SK-N-SH treated with all-trans-retinoic acid at 6 μM for 48 hours (cell line): Measurements from ENCODE around the gene HHATL.

Experiments
- ATAC-seq: fragments of 200-7000 bp; cut with Tn5 transposase; 3 replicates; pipeline ENCODE4 v1.9.1; 2020; ENCODE audit warnings: mild to moderate bottlenecking, moderate library complexity
- ARNTL ChIP-seq: fragments of 450-650 bp; formaldehyde crosslinking; IDR thresholded peaks from 2 replicates; pipeline ENCODE4 v1.5.0; 2020; ENCODE audit warnings: low read depth, mild to moderate bottlenecking, moderate library complexity, borderline replicate concordance
- BACH2 ChIP-seq: fragments of 250-450 bp; sonication (Bioruptor Pico); IDR thresholded peaks from 2 replicates; pipeline ENCODE4 v1.9.0; 2021; ENCODE audit warnings: mild to moderate bottlenecking, borderline replicate concordance
- CSDC2 ChIP-seq: fragments of 250-450 bp; sonication (Bioruptor Pico); IDR thresholded peaks from 2 replicates; pipeline ENCODE4 v1.5.0; 2020; ENCODE audit warnings: mild to moderate bottlenecking, moderate library complexity
- CSRNP3 ChIP-seq: fragments of 250-450 bp; sonication (Bioruptor Pico); IDR thresholded peaks from 2 replicates; pipeline ENCODE4 v1.5.1; 2021; ENCODE audit warnings: mild to moderate bottlenecking, moderate library complexity
- ESRRG ChIP-seq: fragments of 250-450 bp; sonication (Bioruptor Pico); IDR thresholded peaks from 2 replicates; pipeline ENCODE4 v1.6.1; 2021; ENCODE audit warnings: mild to moderate bottlenecking
- GLIS3 ChIP-seq: fragments of 250-450 bp; sonication (Bioruptor Pico); IDR thresholded peaks from 2 replicates; pipeline ENCODE4 v1.5.0; 2020; ENCODE audit warnings: mild to moderate bottlenecking, moderate library complexity
- ISL1 ChIP-seq: fragments of 250-450 bp; sonication (Bioruptor Pico); IDR thresholded peaks from 2 replicates; pipeline ENCODE4 v2.1.2; 2022; ENCODE audit warnings: mild to moderate bottlenecking, moderate library complexity
- PATZ1 ChIP-seq: fragments of 250-450 bp; sonication (Bioruptor Pico); IDR thresholded peaks from 2 replicates; pipeline ENCODE4 v1.8.0; 2020; ENCODE audit warnings: mild to moderate bottlenecking, moderate library complexity, borderline replicate concordance
- POU6F1 ChIP-seq: fragments of 250-450 bp; sonication (Bioruptor Pico); IDR thresholded peaks from 2 replicates; pipeline ENCODE4 v1.8.0; 2021; ENCODE audit warnings: low read depth, mild to moderate bottlenecking, moderate library complexity, borderline replicate concordance
- RARB ChIP-seq: fragments of 250-450 bp; sonication (Bioruptor Pico); IDR thresholded peaks from 2 replicates; pipeline ENCODE4 v1.8.0; 2021; ENCODE audit warnings: mild to moderate bottlenecking, moderate library complexity
- SNAI2 ChIP-seq: fragments of 250-450 bp; sonication (Bioruptor Pico); IDR thresholded peaks from 2 replicates; pipeline ENCODE4 v1.5.0; 2020; ENCODE audit warnings: mild to moderate bottlenecking, moderate library complexity
- TOX ChIP-seq: fragments of 250-450 bp; sonication (Bioruptor Pico); IDR thresholded peaks from 2 replicates; pipeline ENCODE4 v1.8.0; 2021; ENCODE audit warnings: mild to moderate bottlenecking, moderate library complexity, borderline replicate concordance
- TSHZ2 ChIP-seq: fragments of 250-450 bp; sonication (Bioruptor Pico); IDR thresholded peaks from 2 replicates; pipeline ENCODE4 v1.5.0; 2020; ENCODE audit warnings: mild to moderate bottlenecking, moderate library complexity
- ZC3H10 ChIP-seq: fragments of 250-450 bp; sonication (Bioruptor Pico); IDR thresholded peaks from 2 replicates; pipeline ENCODE4 v1.5.1; 2021; ENCODE audit warnings: mild to moderate bottlenecking, moderate library complexity
- ZFP3 ChIP-seq: fragments of 250-450 bp; sonication (Bioruptor Pico); IDR thresholded peaks from 2 replicates; pipeline ENCODE4 v1.5.0; 2020; ENCODE audit warnings: mild to moderate bottlenecking, moderate library complexity
- ZFP30 ChIP-seq: fragments of 450-650 bp; formaldehyde crosslinking; IDR thresholded peaks from 2 replicates; pipeline ENCODE4 v1.5.0; 2022; ENCODE audit warnings: mild to moderate bottlenecking, moderate library complexity
- ZNF565 ChIP-seq: fragments of 450-650 bp; formaldehyde crosslinking; conservative IDR thresholded peaks from 2 replicates; pipeline ENCODE4 v1.5.0; 2020; ENCODE audit warnings: low read depth, mild to moderate bottlenecking, moderate library complexity
- ZNF8 ChIP-seq: fragments of 450-650 bp; formaldehyde crosslinking; IDR thresholded peaks from 2 replicates; pipeline ENCODE4 v1.5.0; 2020; ENCODE audit warnings: mild to moderate bottlenecking, moderate library complexity

HHATL gene

GRCh38 chr3:42698216-42698910 lies 4.2 kb downstream of the HHATL start:
- no peak for ATAC-seq
- no peak for TF ChIP-seq ZNF8 (CRISPR knock-in tag)
- TF ChIP-seq ESRRG (CRISPR knock-in tag): no peak

- no peak for ATAC-seq
Observed at GRCh38 chr3:42697289-42698051, 5.1 kb downstream of the HHATL start.

GRCh38 chr3:42696356-42697288 lies 6.0 kb downstream of the HHATL start:
- TF ChIP-seq ZNF565 (no peak), SNAI2 (CRISPR knock-in tag) (no peak), CSRNP3 (CRISPR knock-in tag) (no peak), BACH2 (CRISPR knock-in tag) (no peak), ISL1 (CRISPR knock-in tag) (no peak), ZFP30 (CRISPR knock-in tag) (no peak), PATZ1 (CRISPR knock-in tag) (no peak), RARB (CRISPR knock-in tag) (no peak)
- no peak for ATAC-seq

More at GRCh38 chr3:42697289-42698051, 5.1 kb downstream of the HHATL start:
- TF ChIP-seq CSDC2 (CRISPR knock-in tag) (no peak), ZNF565 (no peak), GLIS3 (CRISPR knock-in tag) (no peak), ARNTL (CRISPR knock-in tag) (no peak), ZFP3 (CRISPR knock-in tag) (no peak), TSHZ2 (no peak)

- no peak for TF ChIP-seq TOX (CRISPR knock-in tag)
- no peak for TF ChIP-seq ZC3H10 (CRISPR knock-in tag)
- ATAC-seq: no peak
Observed at GRCh38 chr3:42694366-42694765, 8.2 kb downstream of the HHATL start.

- no peak for ATAC-seq
- TF ChIP-seq POU6F1 (CRISPR knock-in tag) (no peak), PATZ1 (CRISPR knock-in tag) (no peak), TOX (CRISPR knock-in tag) (no peak), ZNF565 (no peak), TSHZ2 (no peak), RARB (CRISPR knock-in tag) (no peak), ZC3H10 (CRISPR knock-in tag) (no peak), ZFP3 (CRISPR knock-in tag) (no peak), CSDC2 (CRISPR knock-in tag) (no peak), GLIS3 (CRISPR knock-in tag) (no peak)
Observed at GRCh38 chr3:42693530-42693930, 9.1 kb downstream of the HHATL start.
